GF-D8 (cell line): ENCODE data around the gene DHX8.
"Not testable (repeated sequence)": the region's sequence is repeated elsewhere in the genome, so short reads cannot be mapped to it uniquely, and the experiment has no call there.

Experiments used
- DNase-seq: peaks from one replicate; lab custom pipeline; 2025; lab: John Stamatoyannopoulos, UW

Gene DHX8

DNA sequence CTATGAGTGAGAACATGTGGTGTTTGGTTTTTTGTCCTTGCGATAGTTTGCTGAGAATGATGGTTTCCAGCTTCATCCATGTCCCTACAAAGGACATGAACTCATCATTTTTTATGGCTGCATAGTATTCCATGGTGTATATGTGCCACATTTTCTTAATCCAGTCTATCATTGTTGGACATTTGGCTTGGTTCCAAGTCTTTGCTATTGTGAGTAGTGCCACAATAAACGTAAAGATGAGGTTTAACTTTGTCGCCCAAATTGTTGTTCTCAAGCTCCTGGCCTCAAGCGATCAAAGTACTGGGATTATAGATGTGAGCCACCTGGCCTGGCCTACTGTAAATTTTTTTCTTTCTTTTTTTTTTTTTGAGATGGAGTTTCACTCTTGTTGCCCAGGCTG is 21.2 kb upstream of the DHX8 start:
- DNase-seq = not testable (repeated sequence)

DNA sequence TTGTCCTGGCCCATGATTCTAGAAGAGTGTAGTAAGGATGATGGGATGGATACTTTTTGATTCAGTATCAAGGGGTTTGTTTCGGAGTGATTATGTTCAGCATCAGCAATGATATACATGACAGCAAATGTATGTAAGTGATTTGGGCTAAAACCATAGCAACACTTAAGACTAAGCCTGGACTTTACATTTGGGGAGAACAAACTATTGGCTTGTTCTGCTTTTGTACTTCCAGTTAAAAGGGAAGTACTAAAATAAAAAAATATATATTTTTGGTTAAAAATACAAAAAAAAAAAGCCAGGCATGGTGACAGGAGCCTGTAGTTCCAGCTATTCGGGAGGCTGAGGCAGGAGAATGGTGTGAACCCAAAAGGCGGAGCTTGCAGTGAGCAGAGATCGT is 20.5 kb upstream of the DHX8 start:
- DNase-seq = no peak

DNA sequence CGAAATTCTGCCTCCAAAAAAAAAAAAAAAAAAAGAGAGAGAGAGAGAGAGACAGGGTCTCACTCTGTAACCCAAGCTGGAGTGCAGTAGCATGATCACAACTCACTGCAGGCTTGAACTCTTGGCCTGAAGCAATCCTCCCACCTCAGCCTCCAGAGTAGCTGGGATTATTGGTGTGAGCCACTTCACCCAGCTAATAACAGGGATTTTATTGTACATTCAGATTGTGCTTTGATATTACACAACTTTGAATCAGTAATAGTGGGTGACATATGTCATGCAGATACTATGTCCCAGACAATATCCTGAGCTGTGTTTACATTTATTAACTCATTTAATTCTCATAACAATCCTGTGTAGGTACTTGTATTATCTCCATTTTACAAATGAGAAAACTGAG is 19.7 kb upstream of the DHX8 start:
- no peak for DNase-seq

DNA sequence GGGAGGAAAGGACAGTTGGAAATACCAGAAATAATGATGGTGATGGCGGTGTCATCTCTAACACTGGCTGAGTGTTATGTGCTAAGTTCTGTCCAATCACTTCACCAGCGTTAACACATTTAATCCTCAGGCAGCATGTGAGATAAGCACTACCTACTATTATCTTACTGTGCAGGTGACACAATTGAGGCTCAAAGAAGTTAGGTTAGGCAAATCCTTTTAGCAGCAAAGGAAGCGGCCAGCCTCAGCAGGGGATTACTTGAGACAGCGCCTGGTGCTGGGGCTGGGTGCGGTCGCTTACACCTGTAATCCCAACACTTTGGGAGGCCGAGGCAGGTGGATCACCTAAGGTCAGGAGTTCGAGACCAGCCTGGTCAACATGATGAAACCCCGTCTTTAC is 18.7 kb upstream of the DHX8 start:
- DNase-seq = no peak

DNA sequence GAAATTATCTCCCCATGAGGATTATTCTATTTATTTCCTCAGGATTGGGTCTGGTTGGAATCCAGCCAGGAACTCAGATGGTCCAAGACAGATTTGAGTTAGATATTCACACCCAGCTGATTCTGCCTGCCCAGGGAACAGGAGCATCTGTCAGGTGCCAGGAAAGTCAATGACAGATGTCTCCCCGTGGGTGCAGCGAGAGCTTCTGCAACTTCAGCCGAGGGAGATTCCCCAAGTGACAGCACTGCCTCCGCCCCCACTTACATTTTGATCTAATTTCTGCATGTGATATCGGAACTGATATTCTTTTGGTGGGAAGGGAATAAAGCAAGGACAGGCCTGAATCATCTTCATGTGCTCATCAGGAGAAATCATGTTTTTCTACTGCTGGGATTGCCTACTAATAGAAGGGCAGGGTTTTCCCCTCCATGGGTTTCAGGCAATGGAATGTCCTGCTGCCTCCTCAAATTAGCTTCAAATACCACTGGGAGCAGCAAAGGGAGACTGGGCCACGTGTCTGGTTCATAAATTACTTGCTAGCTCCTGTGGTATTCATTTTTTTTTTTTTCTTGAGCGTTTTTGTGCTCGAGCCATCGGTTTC is 15.7 kb upstream of the DHX8 start:
- no peak for DNase-seq

DNA sequence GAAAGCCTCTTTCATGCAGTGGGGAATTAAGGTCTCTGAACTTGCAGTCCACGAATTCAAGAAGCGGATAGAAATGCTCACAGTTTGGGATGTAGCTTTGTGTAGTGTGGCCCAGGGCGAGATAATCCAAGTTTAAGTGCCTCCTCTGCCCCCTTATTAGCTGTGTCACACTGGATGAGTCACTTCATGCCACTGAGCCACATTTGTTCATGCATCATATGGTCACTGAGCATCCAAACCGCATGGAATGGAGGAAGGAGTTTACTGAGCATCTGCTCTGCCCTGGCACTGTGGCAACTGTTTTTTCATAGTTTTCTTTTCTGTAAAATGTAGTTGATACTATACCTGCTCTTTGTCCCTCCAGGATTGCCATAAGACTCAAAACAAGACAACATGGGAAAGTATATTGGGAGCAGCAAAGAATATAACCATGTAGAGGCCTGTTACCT is 15.1 kb upstream of the DHX8 start:
- DNase-seq = no peak

DNA sequence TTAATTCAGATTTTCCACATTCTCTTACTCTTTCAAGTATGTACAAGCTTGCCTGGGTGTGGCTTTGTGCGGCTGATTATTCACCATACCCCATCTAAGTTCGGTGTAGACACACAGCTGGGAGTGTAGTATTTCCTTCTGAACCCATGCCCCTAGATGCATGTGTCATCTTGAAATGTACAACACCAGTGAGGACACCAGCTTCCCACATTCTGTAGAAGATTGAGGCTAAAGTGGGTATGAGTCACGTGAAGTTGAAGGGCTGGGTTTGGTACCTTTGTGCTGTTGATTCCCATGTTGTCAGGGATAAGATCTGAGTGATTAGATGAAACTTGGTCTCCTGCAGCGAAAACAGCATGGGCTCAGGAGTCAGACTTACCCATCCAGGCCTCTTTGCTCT is 14.6 kb upstream of the DHX8 start:
- no peak for DNase-seq

DNA sequence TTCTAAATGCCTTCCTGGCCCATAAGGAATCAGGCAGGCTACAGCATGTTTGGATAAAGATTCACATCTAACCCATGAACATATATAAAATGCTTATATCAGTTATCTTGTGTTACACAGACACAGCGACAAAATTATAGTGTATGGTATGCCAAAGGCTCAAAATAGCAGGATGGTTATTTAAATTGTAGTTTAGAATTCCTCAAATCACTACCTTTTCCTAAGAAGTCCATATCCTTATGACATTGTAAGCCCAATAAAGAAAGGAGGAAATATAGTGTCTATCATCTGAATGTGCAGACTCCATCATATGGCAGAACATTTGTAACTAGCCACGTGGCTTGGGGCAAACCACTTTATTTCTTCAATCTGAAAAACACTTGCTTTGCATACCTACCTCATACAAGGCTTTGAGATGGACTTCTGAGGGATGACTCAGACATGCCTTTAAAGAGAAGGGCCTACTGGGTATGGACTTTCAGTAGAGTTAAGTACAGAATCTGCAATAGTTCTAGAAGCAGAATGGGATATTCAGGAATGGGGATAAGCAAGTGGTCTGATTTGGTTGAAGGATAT is 12.1 kb upstream of the DHX8 start:
- DNase-seq = no peak

DNA sequence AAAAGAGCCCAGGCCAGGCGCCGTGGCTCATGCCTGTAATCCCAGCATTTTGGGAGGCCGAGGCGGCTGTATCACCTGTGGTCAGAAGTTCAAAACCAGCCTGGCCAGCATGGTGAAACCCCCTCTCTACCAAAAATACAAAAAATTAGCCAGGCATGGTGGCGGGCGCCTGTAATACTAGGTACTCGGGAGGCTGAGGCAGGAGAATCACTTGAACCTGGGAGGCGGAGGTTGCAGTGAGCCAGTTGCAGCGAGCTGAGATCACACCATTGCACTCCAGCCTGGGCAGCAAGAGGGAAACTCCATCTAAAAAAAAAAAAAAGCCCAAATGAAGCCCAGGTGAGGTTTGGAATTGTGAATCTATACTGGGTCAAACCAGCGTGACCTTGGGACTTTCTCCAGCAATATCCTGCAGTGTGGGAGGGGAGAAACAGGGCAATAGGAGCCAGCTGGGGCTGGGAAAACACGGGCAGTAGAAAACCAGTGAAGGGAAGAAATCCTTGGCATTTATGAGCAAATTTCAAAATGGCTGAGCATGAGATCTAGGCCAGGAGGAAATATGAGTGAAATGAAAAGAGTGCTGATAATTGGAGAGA is 8.2 kb upstream of the DHX8 start:
- no peak for DNase-seq

DNA sequence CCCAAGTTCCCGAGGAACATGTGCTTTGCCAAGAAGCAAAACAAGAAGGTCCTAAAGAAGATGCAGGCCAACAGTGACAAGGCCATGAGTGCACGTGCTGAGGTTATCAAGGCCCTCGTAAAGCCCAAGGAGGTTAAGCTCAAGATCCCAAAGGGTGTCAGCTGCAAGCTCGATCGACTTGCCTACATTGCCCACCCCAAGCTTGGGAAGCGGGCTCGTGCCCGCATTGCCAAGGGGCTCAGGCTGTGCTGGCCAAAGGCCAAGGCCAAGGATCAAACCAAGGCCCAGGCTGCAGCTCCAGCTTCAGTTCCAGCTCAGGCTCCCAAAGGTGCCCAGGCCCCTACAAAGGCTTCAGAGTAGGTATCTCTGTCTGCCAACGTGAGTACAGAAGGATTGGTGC is 7.5 kb upstream of the DHX8 start:
- not testable (repeated sequence) for DNase-seq

DNA sequence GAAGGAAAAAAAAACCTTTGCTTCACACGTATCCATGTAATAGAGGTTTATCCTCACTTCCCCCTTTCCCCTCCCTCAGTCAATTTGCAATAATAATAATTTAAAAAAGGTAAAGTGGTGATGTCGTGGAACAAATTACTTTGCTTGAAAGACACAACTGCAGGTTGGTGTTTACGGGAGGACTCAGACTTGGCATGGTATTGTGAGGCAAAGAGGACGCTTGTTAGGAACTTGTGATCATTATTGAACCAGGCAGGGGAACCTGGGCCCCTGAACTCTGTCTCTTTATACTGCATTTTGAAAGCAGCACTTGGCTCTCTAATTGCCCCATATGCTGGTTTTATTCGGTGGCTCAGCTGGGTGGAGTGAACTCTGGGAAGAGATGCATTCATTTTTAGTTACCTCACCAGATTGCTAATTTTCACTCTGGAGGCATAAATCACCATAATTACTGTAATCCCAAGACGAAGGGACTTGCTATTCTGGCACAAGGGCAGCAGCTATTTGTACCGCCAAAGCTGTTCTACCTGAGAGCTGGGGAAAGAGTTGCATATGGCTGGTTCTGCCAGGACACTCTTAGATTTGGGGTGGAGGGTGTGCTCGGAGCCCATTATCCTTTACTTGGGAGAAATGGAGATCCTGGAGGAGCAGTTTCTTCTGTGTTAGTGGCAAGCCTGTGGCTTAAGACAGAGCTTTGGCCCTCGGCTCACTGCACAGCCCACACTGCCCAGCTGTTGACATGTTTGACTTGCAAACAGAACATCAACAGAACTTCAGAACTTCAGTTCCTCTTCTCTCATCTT is 5.7 kb upstream of the DHX8 start:
- no peak for DNase-seq

DNA sequence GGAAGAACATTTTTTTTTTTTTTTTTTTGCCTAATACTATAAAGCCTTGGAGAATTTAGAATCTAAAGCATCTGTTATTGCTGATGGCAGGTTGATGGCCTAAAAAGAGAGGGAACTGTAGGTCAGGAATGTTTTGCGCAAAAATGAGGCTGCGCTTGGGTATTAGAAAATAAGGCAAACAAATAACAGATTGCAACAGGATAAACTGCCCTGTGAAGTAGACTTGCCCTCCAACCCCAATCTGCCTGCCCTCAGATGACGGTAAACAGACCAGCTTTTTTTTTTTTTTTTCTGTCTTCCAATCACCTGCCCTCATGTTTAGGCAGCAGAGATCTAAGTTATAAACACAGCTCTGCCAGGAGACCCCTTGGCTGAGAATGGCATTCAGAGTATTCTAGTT is 3.8 kb upstream of the DHX8 start:
- DNase-seq = no peak

DNA sequence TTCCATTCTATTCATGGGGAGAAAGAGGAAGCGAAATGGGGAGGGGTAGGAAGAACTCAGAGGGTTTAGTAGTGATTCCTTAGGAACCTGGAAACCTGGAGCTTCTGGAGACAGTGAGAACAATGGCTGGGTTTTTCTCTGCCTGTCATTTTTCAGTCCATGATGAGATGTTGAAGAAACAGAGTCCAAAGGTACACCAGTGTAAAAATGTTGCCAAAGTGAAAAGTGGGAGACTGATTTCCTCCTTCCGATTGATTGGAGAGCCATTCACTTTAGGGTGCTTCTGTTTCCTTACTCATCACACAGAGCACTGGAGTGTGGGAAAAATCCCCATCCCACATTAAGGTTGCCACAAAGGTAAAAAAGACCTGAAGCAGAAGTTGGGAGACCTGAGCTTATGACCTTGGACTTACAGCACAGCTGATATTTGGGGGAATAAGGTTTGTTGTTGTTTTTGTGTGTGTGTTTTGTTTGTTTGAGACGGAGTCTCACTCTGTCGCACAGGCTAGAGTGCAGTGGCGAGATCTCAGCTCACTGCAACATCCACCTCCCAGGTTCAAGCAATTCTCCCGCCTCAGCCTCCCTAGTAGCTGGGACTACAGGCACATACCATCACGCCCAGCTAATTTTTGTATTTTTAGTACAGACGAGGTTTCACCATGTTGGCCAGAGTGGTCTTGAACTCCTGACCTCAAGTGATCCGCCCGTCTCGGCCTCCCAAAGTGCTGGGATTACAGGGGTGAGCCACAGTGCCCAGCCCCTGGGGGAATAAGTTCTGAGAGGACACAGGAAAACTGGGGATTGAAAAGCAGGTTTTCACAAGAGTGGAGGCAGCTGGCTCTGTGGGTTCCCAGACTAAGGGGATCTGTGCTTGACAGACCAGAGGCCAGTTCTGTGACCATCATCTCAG is 1.4 kb upstream of the DHX8 start:
- DNase-seq = no peak

DNA sequence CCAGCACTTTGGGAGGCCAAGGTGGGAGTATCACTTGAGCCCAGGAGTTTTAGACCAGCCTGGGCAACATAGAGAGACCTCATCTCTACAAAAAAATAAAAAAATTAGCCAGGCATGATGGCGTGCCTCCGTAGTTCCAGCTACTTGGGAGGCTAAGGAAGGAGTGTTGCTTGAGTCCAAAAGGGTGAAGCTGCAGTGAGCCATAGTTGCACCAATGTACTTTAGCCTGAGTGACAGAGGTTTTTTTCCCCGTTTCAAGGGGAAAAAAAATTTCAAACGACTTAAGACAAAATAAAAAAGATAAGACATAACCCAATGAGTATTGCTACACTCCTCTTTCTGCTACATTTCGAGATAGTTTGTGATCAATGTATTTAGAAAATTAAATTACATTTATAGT is 6.8 kb downstream of the DHX8 start:
- no peak for DNase-seq

DNA sequence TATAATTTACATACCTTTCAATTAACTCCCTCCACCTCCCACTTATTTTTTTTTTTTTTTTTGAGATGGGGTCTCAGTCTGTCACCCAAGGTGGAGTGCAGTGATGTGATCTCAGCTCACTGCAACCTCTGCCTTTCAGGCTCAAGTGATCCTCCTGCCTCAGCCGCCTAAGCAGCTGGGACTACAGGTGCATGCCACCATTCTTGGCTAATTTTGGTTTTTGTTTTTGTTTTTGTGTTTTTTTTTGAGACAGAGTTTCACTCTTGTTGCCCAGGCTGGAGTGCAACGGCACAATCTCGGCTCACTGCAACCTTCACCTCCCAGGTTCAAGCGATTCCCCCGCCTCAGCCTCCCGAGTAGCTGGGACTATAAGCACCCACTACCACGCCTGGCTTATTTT is 25.7 kb downstream of the DHX8 start:
- DNase-seq = not testable (repeated sequence)

DNA sequence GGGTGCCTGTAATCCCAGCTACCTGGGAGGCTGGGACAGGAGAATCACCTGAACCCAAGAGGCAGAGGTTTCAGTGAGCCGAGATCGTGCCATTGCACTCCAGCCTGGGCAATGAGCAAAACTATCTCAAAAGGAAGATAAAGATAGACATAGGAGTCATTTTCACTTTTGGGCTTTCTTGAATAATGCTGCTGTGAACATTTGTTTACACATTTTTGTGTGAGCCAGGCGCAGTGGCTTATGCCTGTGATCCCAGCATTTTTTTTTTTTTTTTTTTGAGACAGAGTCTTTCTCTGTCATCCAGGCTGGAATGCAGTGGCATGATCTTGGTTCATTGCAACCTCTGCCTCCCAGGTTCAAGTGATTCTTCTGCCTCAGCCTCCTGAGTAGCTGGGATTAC is 27.4 kb downstream of the DHX8 start:
- not testable (repeated sequence) for DNase-seq

DNA sequence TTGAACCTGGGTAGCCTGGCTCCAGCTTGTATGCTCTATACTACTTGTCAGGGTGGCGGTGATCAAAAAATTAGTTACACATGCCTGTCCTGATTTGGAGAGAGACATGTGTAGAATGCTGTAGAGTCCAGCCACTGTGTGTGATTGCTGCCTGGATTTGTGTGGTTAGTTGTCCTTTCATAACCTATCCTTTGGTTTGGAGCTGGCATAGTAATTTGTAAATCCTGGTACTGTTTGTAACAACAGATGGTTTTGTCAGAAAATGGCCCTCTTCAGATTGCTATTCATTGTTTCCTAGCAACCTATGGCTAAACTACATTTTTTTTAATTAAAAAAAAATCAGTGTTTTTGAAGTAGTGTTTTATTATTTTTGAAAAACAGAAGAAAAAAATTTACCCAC is 31.9 kb downstream of the DHX8 start:
- DNase-seq = no peak

DNA sequence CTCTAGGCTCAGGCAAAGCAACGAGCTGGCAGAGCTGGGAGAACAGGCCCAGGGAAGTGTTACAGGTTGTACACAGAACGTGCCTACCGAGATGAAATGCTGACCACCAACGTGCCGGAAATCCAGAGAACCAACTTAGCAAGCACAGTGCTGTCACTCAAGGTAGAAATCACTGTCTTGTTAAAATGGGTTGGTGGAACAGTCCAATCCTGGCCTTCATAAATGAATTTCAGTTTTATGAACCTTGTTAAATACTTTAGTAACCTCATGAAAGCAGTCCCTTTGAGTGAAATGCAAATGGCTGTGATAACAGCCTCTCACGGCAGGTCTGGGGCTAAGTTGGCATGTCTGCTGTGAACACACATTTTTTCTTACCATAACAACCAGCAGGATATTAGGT is 33.4 kb downstream of the DHX8 start:
- DNase-seq = no peak

DNA sequence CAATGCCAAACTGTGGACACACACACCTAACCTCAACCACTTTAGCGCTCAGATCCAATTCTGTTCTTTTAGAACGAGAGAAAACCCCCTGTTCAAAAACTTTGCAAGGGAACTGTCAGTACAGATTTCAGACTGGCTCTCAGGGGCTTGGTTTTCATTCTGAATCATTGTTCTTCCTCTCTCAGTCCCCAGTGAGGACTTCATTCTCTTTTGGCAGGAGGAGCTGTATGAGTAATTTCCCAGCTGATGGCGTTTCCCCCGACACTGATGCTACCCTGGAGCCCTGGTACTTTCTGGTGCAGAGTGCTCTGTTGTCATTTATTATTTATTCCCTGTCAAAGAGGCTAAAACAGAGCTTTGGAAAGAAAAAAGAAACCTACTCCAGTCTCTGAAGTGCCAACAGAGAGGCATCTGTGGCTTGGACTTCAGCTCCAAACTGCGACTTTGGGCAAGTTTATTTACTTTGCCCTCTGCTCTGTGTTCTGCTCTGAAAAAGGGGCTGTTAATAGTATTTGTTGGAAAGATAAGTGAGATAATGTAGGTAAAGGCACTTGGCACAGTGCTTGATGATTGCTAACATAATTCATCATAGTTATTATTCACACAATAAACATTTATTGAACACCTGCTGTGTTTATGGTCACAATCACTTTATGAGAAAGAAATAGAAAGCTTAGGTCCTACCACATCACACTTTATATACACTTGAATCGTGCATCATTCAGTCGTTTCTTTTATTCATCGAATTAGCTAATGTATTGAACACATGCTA is 34.0 kb downstream of the DHX8 start:
- no peak for DNase-seq

DNA sequence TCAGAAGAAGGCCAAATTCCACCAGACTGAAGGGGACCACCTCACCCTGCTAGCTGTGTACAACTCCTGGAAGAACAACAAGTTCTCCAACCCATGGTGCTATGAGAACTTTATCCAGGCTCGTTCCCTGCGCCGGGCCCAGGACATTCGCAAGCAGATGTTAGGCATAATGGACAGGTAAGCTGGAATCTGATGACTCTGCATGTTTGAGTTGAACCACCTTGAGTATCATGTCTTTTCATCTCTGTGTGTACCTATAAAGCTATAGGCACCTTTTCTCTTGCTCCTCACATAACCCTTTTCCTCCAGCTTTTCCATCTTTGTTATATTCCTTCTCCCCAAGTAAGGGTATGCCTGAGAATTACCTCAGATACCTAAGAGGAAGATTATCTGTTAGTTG is 37.6 kb downstream of the DHX8 start:
- DNase-seq = no peak

DNA sequence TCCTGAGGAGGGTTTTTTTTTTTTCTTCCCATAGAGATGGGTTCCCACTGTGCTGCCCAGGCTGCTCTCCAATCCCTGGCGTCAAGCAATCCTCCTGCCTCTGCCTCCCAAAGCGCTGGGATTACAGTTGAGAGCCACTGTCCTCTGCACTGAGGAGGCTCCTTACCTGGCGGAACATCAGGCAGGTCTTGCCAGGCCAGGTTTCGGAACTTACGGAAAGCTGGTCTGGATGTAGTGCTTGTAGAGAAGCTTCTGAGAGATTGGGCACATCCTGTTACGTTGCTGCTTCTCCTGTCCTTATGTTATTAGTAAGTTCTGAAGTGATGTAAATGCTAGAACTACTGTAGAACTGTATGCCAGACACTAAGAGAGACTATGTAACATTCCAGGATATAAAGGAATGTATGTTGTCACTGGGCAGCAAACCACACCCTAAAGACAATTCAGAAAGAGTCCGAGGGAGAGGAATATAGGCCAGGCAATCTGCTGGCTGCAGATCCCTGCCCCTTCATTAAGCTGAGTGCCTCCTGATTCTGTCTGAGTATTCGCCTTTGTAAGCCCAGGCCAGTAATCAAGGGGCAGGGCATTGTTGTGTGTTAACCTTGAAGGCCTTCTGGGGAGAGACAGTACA is 41.3 kb downstream of the DHX8 start:
- no peak for DNase-seq
